H1 (cell line): ENCODE results near the gene MYO5B. TPM values are rescaled to one million over a fixed set of nuclear protein-coding genes. Genes with fewer than 3 reads are reported as not detected.

ENCODE experiments used
- TEAD4 ChIP-seq: IDR thresholded peaks from 2 replicates; pipeline ENCODE4 v1.6.1; 2012; ENCODE audit warnings: low read depth, low read length, inconsistent platforms, mixed read lengths
- polyA plus RNA-seq, 7 experiments: library from polyadenylated mRNA; depleted of rRNA in 3 of 7; stranded (reverse) in 5 of 7; unstranded in 2 of 7; fragments of >200 nt in 5 of 7; fragments of 200-250 nt in 2 of 7; gene quantifications; 1 replicate in 5 of 7; 2 replicates in 1 of 7; 4 replicates in 1 of 7; pipeline versions ENCODE4 v1.2.1 to v1.2.3, GENCODE V29; 2011 to 2013; ENCODE audit warnings: missing spikeins in 2 of 7, mixed read lengths in 2 of 7
- total RNA-seq: library from RNA; stranded (reverse); fragmentation: NEBNext Ultra II Directional; extraction: Animal tissue kit (Norgen Biotek cat#: 25700); gene quantifications from 2 replicates; pipeline ENCODE4 v1.2.1, GENCODE V29; 2021

MYO5B gene
- total and polyA plus RNA-seq, 2 of the 8 experiments (the other 6 are each of a cell fraction or from before 2014, with no cell fraction given) = 6.4 to 7.7 TPM

DNA sequence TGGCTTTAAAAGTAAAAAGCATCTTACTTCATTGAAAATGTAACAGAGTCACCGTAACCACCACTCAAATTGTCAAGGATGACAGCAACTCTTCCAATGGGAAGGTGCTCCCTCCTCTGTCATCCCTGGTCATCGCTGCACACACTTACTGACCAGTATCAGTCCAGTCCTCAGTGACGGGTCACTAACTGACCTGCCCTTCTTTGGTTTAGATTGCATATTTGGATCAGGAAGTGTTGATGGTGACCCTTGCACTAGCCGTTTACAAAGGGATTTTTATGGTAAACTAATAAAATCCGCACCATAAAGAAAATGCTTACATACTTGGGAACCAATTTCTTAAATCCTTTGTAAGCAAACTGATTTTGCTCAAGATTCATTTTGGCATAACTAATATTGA lies 239.7 kb downstream of the MYO5B start (continued):
- TF ChIP-seq TEAD4 = no peak
